Astrocyte of the hippocampus (primary cell): ENCODE measurements around the gene FAM193A.
A peak's percentile ranks its signal among the peaks of the same experiment; 100 is the strongest.
"Not testable (repeated sequence)": the region's sequence is repeated elsewhere in the genome, so short reads cannot be mapped to it uniquely, and the experiment has no call there.

ENCODE experiments used
- DNase-seq: peaks from one replicate; pipeline ENCODE4 v3.0.0; 2011; ENCODE audit warnings: low read depth, low spot score

Gene FAM193A

DNA sequence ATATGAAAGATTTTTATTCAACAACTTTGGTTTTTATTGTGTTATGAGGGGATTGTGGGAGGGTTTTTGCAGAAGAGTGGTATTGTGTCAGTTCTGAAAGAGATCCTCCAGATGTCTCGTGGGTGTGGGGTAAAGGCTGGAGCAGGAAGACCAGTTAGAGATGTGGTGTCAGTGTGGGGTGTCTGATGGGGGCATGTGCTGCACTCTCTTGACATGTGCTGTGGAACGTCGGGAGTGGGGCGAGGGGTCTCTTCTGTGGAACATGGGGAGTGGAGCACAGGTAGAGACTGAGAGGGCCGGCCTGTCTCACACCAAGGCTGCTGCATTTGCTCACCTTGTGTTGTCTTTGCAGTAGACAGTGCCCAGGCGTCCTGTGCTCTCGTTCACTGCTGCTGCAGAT lies 37.6 kb downstream of the FAM193A start:
- DNase-seq: no peak

DNA sequence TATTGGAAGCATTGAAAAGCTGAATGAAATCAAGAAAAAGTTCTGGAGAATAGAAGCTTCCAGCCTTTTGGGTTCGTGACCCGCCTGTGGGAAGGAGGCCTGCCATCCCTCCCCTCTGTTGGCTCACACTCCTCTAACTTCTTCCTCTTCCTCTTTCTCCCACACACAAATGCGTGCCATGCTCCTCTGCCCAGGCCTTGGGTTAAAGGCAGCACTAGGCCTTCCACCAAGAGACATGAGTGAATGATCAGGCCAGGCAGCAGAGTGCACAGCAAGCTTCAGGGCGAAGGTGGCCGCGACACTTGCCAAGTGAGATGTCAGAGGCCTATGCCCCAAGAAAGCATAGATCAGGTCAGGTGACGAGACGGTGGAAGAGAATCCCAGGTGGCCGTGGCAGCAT lies 38.4 kb downstream of the FAM193A start:
- DNase-seq: no peak

DNA sequence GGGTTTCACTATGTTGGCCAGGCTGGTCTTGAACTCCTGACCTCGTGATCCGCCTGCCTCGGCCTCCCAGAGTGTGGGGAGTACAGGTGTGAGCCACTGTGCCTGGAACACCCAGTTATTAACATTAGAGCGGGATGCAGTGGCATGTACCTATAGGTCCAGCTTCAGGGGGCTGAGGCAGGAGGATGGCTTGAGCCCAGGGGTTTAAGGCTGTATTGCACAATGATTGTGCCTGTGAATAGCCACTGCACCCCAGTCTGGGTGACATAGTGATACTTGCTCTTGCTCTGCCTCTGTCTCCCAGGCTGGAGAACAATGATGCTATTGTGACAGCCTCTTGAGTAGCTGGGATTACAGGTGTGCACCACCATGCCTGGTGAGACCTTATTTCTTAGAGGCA lies 39.8 kb downstream of the FAM193A start:
- no peak for DNase-seq

DNA sequence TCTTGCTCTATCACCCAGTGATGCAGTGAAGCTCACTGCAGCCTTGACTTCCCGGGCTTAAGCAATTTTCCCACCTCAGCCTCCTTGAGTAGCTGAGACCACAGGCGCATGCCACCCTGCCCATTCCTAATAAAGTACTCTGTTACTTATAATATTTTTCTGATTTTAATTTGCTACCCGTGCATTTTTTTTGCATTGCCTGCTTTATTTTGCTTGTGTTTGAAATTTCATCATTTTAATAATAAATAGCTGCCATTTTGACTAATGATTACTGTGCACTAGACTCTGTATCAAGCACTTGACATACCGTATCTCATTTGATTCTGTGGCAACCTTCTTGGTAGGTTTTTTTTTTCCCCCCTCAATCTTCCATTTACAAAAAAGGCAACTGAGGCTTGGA lies 41.7 kb downstream of the FAM193A start:
- no peak for DNase-seq

DNA sequence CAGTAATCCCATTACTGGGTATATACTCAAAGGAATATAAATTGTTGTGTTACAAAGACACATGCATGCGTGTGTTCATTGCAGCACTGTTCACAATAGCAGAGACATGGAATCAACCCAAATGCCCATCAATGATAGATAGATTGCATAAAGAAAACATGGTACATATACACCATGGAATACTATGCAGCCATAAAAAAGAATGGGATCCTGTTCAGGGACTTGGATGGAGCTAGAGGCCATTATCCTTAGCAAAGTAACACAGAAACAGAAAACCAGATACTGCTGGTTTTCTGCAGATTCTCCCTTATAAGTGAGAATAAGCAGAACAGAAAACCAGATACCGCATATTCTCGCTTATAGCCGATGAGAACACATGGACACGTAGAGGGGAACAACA lies 43.5 kb downstream of the FAM193A start:
- DNase-seq: no peak

DNA sequence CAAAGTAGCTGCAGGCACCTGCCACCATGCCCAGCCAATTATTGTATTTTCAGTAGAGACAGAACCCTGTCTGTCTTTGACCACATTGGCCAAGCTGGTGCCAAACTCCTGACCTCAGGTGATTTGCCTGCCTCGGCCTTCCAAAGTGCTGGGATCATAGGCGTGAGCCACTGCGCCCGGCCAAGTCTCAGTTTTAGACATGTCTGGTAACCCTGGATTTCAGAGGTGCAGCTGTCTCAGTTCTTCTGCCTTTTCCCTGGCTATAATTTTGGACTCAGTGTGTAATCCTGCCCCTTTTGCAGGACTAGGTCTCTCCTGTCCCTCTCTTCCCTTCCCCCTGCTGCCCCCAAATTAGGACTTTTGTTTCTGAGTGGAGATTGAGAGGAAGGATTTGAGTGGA lies 46.6 kb downstream of the FAM193A start:
- no peak for DNase-seq

DNA sequence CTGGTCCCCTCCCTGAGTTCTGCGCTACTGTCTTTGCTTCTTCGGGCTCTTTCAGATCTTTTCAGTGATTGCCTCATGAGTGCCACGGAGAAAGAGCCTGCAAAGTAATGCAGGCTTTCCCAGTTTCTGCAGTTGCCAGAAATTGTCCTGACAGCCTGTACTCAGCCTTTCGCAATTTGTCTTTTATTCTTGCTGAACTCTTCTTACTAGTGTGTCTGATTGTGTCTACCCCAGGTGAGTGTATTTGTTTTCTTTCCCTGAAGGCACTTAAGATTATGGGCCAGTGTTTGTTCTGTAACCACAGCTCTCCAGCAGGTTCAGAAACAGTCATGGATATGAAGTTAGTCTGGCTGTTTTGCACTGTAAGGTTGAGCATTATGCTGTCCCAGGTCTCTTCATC lies 47.1 kb downstream of the FAM193A start:
- DNase-seq: peak; percentile 18

DNA sequence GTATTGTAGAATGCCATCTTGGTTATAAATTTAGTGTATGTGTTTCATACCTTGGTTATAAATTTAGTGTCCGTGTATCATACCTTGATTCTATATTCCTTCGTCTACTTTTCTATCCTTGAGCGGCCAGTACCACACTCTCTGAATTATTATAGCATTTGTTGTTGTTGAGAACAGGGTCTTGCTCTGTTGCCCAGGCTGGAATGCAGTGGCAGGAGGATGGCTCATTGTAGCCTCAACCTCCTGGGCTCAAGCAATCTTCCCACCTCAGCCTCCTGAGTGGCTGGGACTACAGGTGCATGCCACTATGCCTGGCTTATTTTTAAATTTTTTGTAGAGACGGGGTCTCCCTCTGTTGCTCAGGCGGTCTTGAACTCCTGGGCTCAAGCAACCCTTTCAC lies 50.1 kb downstream of the FAM193A start:
- no peak for DNase-seq

DNA sequence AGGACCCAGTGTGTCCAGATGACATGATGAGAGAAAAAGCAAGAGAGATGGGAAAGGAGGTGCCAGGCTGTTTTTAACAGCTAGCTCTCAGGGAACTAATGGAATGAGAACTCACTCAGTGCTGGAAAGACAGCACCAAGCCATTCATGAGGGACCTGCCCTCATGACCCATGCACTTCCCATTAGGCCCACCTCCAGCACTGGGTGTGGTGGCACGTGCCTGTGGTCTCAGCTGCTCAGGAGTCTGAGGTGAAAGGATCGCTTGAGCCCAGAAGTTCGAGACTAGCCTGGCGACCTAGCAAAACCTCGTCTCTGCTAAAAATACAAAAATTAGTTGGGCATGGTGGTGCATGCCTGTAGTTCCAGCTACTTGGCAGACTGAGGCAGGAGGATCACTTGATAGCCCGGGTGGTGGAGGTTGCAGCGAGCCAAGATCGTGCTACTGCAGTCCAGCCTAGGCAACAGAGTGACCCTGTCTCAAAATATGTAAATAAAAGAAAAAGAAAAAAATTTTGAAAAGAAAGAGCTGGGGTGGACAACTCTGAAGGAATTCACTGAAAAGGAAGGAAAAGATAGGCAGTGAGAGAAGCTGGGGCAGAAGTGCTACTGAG lies 50.9 kb downstream of the FAM193A start:
- no peak for DNase-seq

DNA sequence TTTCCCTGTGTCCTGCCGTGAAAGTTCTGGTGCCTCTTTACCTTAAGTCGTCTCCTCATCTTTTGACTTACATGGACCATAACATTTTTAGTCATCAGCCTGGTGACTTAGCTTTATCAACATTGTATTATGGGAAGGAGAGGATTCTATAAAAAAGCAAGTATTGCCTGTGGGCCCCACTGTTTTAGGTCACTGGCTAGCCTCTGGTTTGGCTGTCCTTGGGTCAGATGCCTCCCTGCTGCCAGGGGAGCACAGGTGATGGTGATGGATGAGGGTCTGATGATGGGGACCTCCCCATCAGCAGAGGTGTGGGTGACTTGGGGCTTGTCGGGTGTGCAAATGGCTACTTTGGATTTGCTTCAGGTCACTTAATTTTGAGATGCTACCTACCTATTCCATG lies 51.8 kb downstream of the FAM193A start:
- no peak for DNase-seq

DNA sequence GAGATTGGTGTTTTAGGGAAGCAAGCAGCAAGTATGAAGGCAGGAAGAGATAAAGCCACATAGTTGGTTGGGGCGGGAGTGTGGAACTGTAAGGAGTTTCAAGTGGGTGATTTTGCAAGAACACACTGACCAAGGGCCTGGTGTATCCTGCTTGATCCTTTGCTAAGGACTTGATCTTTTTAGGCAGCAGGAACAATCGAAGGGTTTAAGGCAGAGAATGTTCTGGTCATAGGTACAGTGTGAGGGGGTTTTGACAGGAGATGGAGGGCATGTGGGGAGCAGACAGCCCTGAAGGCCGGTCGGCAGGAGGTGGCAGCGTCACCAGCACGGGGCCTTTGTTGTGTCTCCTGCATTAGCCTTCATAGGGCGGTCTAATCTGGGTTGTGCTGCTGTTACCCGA lies 54.7 kb downstream of the FAM193A start:
- peak; percentile 25 for DNase-seq

DNA sequence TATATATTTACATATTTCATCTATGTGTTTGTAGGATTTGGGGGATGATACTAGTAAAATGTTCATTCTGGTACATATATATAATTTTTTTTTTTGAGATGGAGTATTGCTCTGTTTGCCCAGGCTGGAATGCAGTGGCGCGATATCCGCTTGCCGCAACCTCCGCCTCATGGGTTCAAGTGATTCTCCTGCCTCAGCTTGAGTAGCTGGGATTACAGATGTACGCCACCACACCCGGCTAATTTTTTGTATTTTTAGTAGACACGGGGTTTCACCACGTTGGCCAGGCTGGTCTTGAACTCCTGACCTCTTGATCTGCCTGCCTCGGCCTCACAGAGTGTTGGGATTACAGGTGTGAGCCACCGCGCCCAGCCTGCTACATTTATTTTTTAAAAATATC lies 55.6 kb downstream of the FAM193A start:
- not testable (repeated sequence) for DNase-seq

DNA sequence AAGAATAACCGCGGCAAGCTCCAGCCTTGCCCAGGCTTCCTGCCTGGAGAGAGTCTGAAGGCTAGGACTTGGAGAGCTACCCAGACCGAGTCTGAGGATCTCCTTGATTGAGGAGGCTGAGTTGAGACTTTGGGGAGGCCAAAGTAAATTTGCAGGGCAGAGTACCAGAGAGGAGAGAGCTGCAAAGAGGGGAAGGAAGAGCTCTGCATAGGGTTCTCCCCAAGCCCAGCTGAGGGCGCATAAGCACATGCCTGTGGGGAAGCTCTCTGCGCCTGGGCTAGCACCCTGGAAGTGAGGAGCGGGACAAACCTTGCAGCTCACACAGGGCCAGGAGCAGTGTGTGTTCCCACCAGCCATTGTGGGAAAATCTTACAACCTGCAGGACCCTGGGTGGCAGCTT lies 56.1 kb downstream of the FAM193A start:
- no peak for DNase-seq

DNA sequence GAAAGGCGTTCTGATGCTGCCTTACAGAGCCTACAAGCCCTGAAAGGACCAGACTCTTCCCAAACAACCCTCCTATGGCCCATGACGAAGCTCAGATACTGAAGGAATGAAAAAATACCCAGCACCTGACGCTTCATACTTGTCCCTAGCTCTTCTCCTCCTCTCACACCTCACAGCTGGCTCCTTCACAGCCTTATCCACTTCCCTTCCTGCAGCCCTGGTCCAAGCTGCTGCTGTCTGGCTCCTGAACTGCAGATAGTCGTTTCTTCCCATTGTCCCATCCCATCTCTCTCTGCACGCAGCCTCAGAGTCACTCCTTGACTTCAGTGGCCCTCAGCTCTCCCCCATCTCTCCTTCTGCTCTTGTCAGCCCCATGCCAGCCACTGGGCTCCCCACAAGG lies 56.6 kb downstream of the FAM193A start:
- DNase-seq: no peak

DNA sequence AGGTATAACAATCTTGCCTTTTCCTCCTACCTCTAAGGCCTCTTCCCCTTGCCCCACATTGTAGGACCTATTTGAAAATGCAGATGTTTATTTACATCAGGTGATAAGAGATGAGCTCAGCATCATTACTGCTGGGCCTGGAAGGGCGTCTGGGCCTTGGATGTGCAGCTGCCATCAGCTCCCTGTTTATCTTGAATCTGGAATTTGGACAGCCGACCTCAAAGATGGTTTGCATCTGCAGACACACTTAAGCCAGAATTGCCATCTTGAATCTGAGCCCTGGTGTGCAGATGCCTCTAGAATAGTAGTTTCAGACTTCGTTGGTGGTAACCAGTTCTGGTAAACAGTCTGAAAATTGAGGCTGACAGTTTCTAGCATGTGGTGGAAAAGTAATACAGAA lies 59.0 kb downstream of the FAM193A start:
- no peak for DNase-seq

DNA sequence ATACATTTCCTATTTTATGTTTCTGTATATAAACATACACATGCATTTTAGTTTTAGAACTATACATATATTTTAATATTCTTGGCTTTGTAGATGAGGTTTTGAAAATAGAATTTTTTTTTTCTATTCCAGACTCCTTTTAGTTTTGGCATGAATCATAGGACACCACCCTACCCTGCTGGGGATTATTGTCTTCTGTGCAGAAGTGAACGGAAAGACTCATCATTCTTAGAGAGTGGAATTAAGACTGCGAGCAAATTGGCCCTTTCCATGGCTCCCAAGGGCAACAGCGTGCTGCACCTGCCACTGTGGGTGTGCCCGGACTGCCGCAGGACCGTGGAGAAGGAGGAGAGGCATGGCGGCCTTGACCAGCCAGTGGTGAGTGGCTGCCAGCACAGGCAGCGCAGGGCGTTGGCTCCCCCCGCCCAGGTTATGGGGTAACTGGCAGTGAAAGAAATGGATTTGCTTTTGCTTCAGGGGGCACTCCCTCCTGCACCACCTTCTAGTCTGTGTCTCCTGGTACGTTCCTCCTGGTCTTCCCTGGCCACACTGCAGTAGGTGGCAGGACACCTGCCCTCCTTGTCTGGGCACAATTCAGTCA lies 59.6 kb downstream of the FAM193A start:
- no peak for DNase-seq

DNA sequence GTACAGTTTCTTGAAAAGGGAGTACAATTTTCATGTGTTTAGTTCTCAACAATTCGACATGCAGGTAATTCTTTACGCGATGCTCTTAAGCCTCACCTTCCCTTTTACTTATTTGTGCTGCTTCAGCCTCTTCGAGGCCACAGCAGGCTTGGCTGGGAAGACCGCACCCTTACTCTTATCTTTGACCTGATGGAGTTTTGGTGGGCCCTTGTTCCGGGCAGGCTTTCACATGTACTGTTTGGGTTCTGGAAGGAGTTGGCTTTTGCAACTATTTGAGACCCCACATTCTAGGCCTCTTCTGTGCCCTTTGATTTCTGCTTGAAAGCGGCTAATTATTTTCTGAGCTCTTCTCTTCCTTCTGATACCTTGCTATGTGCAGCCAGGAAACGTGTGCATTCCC lies 60.2 kb downstream of the FAM193A start:
- DNase-seq: no peak

DNA sequence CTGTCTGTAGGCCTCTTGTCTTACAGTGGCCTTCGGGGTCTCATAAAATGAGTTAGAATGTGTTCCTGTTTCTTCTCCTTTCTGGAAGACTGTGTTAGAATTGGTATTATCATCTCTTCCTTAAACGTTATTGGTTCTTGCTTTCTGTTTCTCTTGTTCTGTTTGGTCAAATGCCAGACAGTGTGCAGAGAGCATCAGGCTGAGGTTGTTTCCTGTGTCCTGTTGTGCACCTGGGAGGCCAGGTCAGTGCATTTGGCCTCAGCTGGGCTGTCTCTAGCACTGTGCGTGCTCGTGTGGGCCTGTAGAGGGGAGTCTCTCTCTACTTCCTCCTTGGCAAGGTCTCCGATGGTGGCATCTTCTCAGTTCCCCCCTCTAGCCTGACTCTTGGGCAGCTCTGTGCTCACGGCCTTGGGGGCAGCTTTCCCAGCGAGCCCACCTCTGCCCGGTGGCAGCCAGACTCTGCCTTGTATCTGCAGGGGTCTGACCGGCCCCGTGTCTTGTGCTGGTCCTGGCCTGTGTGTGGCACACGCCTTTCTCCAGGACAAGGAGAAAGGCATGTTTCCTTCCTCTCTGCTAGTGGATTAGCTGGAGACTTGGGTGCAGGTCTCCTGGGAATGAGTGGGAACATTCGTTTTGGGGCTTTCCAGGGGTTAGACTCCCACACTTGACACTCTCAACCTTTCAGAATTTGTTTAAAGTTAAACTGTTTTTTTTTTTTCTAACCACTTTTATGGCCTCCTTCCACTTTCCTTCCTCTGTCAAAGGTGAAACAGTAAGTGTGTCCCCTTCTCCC lies 62.3 kb downstream of the FAM193A start:
- DNase-seq: no peak

DNA sequence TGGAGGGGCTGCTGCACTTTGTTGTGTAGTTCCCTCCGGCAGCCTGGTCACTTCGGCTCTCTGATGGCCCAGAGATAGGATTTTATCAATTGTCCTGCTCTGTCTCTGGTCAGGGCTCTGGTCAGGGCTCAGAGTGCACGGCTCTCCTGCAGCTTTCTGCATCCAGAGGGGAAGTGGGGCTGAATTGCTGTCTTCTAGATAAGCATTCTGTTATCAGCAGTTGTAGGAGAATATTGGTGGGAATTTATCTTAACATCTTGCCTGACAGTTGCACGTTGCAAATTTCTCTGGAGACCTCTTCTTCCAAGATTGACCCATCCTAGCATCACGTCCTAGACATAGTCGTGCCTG lies 62.8 kb downstream of the FAM193A start:
- no peak for DNase-seq

DNA sequence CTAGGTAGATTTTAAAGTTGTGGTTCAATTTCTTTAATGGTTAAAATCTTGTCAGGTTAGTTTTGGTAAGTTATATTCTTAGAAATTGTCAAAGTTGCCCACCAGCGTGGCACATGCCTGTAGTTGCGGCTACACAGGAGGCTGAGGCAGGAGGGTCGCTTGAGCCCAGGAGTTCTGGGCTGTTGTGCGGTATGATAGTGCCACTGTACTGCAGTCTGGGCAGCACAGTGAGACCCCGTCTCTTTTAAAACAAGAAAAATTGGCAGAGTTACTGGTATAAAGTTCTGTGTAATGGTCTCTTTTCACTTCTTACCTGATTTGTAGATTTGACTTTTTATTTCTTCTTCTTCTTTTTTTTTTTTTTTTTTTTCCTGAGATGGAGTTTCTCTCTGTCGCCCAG lies 64.4 kb downstream of the FAM193A start:
- DNase-seq: no peak

DNA sequence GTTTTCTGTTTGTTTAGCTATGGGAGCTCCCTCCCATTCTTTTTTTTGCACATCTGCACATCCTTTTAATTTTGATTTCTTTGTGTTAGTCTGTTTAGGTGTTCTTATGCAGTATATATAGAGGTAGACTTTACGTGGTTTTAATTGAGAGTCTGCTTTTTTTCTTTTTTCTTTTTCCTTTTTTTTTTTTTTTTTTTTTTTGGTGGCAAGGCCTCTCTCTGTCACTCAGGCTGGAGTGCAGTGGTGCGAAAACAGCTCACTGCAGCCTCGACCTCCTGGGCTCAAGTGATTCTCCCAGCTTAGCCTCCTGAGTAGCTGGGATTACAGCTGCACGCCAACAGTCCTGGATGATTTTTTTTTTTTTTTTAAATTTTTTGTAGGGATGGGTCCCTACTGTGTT lies 68.2 kb downstream of the FAM193A start:
- DNase-seq: no peak

DNA sequence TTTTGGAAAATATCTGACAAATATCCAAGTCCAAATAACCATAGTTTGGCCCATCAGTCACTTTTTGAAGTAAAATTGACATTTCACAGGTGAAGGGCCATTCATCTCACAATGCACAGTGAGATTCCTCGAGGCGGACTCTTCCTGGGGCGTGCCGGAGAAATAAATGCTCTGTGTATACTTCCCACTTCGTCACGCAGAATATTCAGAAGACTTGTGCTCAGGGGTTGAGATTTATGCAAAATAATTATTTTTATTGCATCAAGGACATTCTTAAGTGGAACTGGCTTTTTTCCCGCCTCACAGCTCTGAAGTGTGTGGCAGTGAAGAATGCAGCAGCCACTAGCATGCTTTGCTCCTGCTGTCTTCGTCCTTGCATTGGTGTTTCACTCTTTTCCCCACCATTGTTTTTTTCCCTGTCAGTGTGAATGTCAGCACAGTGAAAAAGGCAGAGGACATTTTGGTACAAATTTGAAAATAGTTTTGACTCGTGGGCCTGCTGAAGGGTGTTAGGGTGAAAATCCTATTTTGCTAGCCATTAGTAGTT lies 70.6 kb downstream of the FAM193A start:
- DNase-seq: no peak

DNA sequence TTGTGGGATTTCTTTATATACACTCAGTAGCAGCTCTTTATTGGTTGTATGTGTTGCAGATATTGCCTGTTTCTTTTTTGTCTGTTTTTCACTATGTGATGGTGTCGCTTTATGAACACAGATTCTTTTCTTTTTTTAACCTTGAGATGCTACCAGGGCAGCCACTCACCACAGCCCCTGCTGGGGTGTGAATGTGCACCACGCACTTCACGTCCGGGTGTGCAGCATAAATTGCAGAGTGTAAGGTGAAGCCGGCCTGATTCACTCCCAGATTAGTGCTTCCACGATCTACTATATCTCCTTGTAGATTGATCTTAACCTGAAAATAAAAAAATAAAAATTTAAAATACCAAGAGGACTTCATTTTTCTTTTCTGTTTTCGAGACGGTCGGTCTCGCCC lies 71.4 kb downstream of the FAM193A start:
- DNase-seq: no peak
